Stomach smooth muscle (tissue), 2 donors: ENCODE results near the gene MMP15.

Experiments used
- H3K27ac ChIP-seq: one replicate; pipeline ENCODE4 v1.7.0; 2013; ENCODE audit warnings: mild to moderate bottlenecking, low read length, inconsistent platforms
- H3K27me3 ChIP-seq, 2 donors: one replicate each; pipeline ENCODE4 v1.7.0; 2013; ENCODE audit warnings: low read length in 2 of 2; ENCODE audit not compliant: insufficient read depth in 2 of 2, control insufficient read depth in 1 of 2
- H3K36me3 ChIP-seq, 2 donors: one replicate each; pipeline ENCODE4 v1.7.0; 2013; ENCODE audit warnings: low read length in 2 of 2; ENCODE audit not compliant: control insufficient read depth in 2 of 2, insufficient read depth in 2 of 2
- H3K4me1 ChIP-seq: one replicate; pipeline ENCODE4 v1.7.0; 2013; ENCODE audit warnings: low read length; ENCODE audit not compliant: control insufficient read depth, insufficient read depth
- H3K4me3 ChIP-seq, 2 donors: one replicate each; pipeline ENCODE4 v1.7.0; 2013; ENCODE audit warnings: low read length in 2 of 2
- H3K9ac ChIP-seq, 2 donors: one replicate each; pipeline ENCODE4 v1.7.0; 2013; ENCODE audit warnings: low read length in 2 of 2, mild to moderate bottlenecking in 1 of 2
- H3K9me3 ChIP-seq, 2 donors: one replicate each; pipeline ENCODE4 v1.7.0; 2013; ENCODE audit warnings: low read length in 2 of 2; ENCODE audit not compliant: control insufficient read depth in 2 of 2
- donor health status: healthy.
- donor health status: Pancreatic carcinoma.

Gene MMP15

GRCh38 chr16:57996406-57997175 lies 29.0 kb upstream of the MMP15 start:
- H3K36me3 ChIP-seq: peaks cover 7 to 38% of the 10 kb centered on the region in 2 donors
- H3K9me3 ChIP-seq: no peaks in the 10 kb centered on the region
- H3K9ac ChIP-seq: no peak overlapping the region
- H3K27me3 ChIP-seq: no peaks in the 10 kb centered on the region
- H3K27ac ChIP-seq: no peak overlapping the region
- no peak overlapping the region for H3K4me3 ChIP-seq
- peaks cover 20% of the 10 kb centered on the region for H3K4me1 ChIP-seq

- no peak overlapping the region for H3K27ac ChIP-seq
- no peaks in the 10 kb centered on the region for H3K9me3 ChIP-seq
- no peaks in the 10 kb centered on the region for H3K27me3 ChIP-seq
- peaks cover 26% of the 10 kb centered on the region for H3K4me1 ChIP-seq
- H3K9ac ChIP-seq: no peak overlapping the region
- H3K4me3 ChIP-seq: no peak overlapping the region
- peaks cover 7 to 39% of the 10 kb centered on the region in 2 donors for H3K36me3 ChIP-seq
Measured at GRCh38 chr16:57997176-57997527, 28.4 kb upstream of the MMP15 start.

- Histone ChIP-seq H3K27me3 (no peaks in the 10 kb centered on the region), H3K36me3 (peaks cover 7 to 39% of the 10 kb centered on the region in 2 donors), H3K9ac (no peak overlapping the region), H3K9me3 (no peaks in the 10 kb centered on the region), H3K27ac (no peak overlapping the region), H3K4me1 (peaks cover 27% of the 10 kb centered on the region), H3K4me3 (no peak overlapping the region)
Measured at GRCh38 chr16:57997528-57998265, 27.9 kb upstream of the MMP15 start.

- H3K4me3 ChIP-seq: no peak overlapping the region
Measured at GRCh38 chr16:57998486-57998885, 27.1 kb upstream of the MMP15 start.

GRCh38 chr16:57998992-57999365 lies 26.6 kb upstream of the MMP15 start:
- Histone ChIP-seq H3K4me1 (peaks cover 27% of the 10 kb centered on the region), H3K9me3 (no peaks in the 10 kb centered on the region), H3K27ac (no peak overlapping the region), H3K4me3 (peak overlapping the region in 1 of 2 donors; percentile 86), H3K27me3 (no peaks in the 10 kb centered on the region), H3K9ac (peak overlapping the region; percentile 72 to 79), H3K36me3 (peaks cover 7 to 34% of the 10 kb centered on the region in 2 donors)

More at GRCh38 chr16:57998486-57998885, 27.1 kb upstream of the MMP15 start:
- H3K27me3 ChIP-seq: no peaks in the 10 kb centered on the region
- peaks cover 27% of the 10 kb centered on the region for H3K4me1 ChIP-seq
- H3K9ac ChIP-seq: peak overlapping the region; percentile 72 to 79
- no peak overlapping the region for H3K27ac ChIP-seq
- H3K36me3 ChIP-seq: peaks cover 7 to 37% of the 10 kb centered on the region in 2 donors
- no peaks in the 10 kb centered on the region for H3K9me3 ChIP-seq

- Histone ChIP-seq H3K27me3 (no peaks in the 10 kb centered on the region), H3K9me3 (no peaks in the 10 kb centered on the region), H3K27ac (peak overlapping the region; percentile 31), H3K9ac (peak overlapping the region; percentile 72 to 79), H3K4me3 (peak overlapping the region; percentile 56 to 86), H3K4me1 (peaks cover 27% of the 10 kb centered on the region), H3K36me3 (peaks cover 7 to 30% of the 10 kb centered on the region in 2 donors)
Measured at GRCh38 chr16:57999366-57999970, 26.1 kb upstream of the MMP15 start.

GRCh38 chr16:57999971-58000705 lies 25.4 kb upstream of the MMP15 start, which contains the start of gene ZNF319:
Gene ZNF319, minus strand, starts transcription at chr16:58000672. Its CDS starts 2,407 bp downstream, at chr16:57998265.
- Histone ChIP-seq H3K27me3 (no peaks in the 10 kb centered on the region), H3K9me3 (no peaks in the 10 kb centered on the region), H3K36me3 (peaks cover 7 to 29% of the 10 kb centered on the region in 2 donors), H3K4me1 (peaks cover 27% of the 10 kb centered on the region), H3K9ac (peak within 1 kb of the TSS; percentile 79 to 80), H3K4me3 (peak within 1 kb of the TSS; percentile 71 to 86), H3K27ac (peak within 1 kb of the TSS; percentile 81)

- Histone ChIP-seq H3K27ac (peak within 1 kb of the TSS; percentile 81), H3K4me1 (peaks cover 27% of the 10 kb centered on the region), H3K36me3 (peaks cover 7 to 22% of the 10 kb centered on the region in 2 donors), H3K4me3 (peak within 1 kb of the TSS; percentile 71 to 86), H3K9ac (peak within 1 kb of the TSS; percentile 72 to 80), H3K27me3 (no peaks in the 10 kb centered on the region), H3K9me3 (no peaks in the 10 kb centered on the region)
Measured at GRCh38 chr16:58000706-58001676, 24.6 kb upstream of the MMP15 start, which contains the start of gene USB1. Gene USB1, plus strand, starts transcription at chr16:58001407. Its CDS starts 77 bp downstream, at chr16:58001484.

GRCh38 chr16:58001781-58002415 lies 23.7 kb upstream of the MMP15 start:
- H3K27ac ChIP-seq: no peak overlapping the region
- H3K9ac ChIP-seq: peak overlapping the region; percentile 51 to 80
- peak overlapping the region; percentile 71 to 86 for H3K4me3 ChIP-seq

More at GRCh38 chr16:58001781-58002415, 23.7 kb upstream of the MMP15 start:
- no peaks in the 10 kb centered on the region for H3K27me3 ChIP-seq
- H3K36me3 ChIP-seq: peaks cover 11 to 13% of the 10 kb centered on the region in 2 donors
- H3K9me3 ChIP-seq: no peaks in the 10 kb centered on the region
- H3K4me1 ChIP-seq: peaks cover 27% of the 10 kb centered on the region
